Neural cell (in vitro differentiated cells): ENCODE data around the gene TAC1. TPM values are rescaled to one million over a fixed set of nuclear protein-coding genes. Genes with fewer than 3 reads are reported as not detected.

Experiments used
- H2AFZ ChIP-seq: fragments of 200-600, 300-800 bp; sonication (generic), shearing (Covaris generic); 2 replicates; pipeline ENCODE4 v1.6.0; 2014; ENCODE audit warnings: low read depth, mild to moderate bottlenecking, antibody characterized with exemption, low read length, moderate library complexity
- H3F3A ChIP-seq: fragments of 200-600 bp; shearing (Covaris generic); 2 replicates; pipeline ENCODE4 v1.6.1; 2016; ENCODE audit warnings: mild to moderate bottlenecking, moderate library complexity, mixed read lengths, antibody characterized with exemption, low read length; ENCODE audit not compliant: insufficient read depth, poor library complexity, severe bottlenecking
- H3K27ac ChIP-seq: fragments of 200-600, 300-800 bp; sonication (generic), shearing (Covaris generic); 2 replicates; pipeline ENCODE4 v1.5.1; 2014; ENCODE audit warnings: mild to moderate bottlenecking, low read length, moderate library complexity
- H3K27me3 ChIP-seq: fragments of 300-800, 200-600 bp; sonication (generic), shearing (Covaris generic); 2 replicates; pipeline ENCODE4 v1.6.0; 2014; ENCODE audit warnings: mild to moderate bottlenecking, low read depth, low read length, moderate library complexity; ENCODE audit not compliant: insufficient read depth
- H3K36me3 ChIP-seq: fragments of 300-800, 200-600 bp; sonication (generic), shearing (Covaris generic); 2 replicates; pipeline ENCODE4 v1.5.1; 2014; ENCODE audit warnings: mild to moderate bottlenecking, antibody characterized with exemption, low read length, moderate library complexity; ENCODE audit not compliant: insufficient read depth
- H3K4me2 ChIP-seq: fragments of 300-800, 200-600 bp; sonication (generic), shearing (Covaris generic); 2 replicates; pipeline ENCODE4 v1.6.0; 2014; ENCODE audit warnings: mild to moderate bottlenecking, low read length
- H3K4me3 ChIP-seq: fragments of 300-800, 200-600 bp; sonication (generic), shearing (Covaris generic); 2 replicates; pipeline ENCODE4 v1.5.1; 2014; ENCODE audit warnings: mild to moderate bottlenecking, low read length, moderate library complexity
- H3K79me2 ChIP-seq: fragments of 200-600 bp; shearing (Covaris generic); replicated peaks from 2 replicates; pipeline ENCODE4 v1.6.0; 2014; ENCODE audit warnings: mild to moderate bottlenecking, low read length, moderate library complexity; ENCODE audit not compliant: insufficient read depth
- H3K9ac ChIP-seq: fragments of 300-800, 200-600 bp; sonication (generic), shearing (Covaris generic); 2 replicates; pipeline ENCODE4 v1.6.1; 2016; ENCODE audit warnings: mild to moderate bottlenecking, low read length, mixed read lengths
- H3K9me2 ChIP-seq: fragments of 200-600 bp; shearing (Covaris generic); 2 replicates; pipeline ENCODE4 v1.6.1; 2016; ENCODE audit warnings: mild to moderate bottlenecking, low read length, mixed read lengths; ENCODE audit not compliant: insufficient read depth
- H3K9me3 ChIP-seq: fragments of 200-600, 300-800 bp; sonication (generic), shearing (Covaris generic); 2 replicates; pipeline ENCODE4 v1.6.1; 2016; ENCODE audit warnings: mild to moderate bottlenecking, mixed run types, low read length, moderate library complexity, mixed read lengths
- H4K20me1 ChIP-seq: fragments of 200-600 bp; shearing (Covaris generic); 2 replicates; pipeline ENCODE4 v1.6.1; 2016; ENCODE audit warnings: mild to moderate bottlenecking, mixed run types; ENCODE audit not compliant: insufficient read depth
- CTCF ChIP-seq: fragments of 450-650 bp; IDR thresholded peaks from 2 replicates; pipeline ENCODE4 v1.5.1; 2014; ENCODE audit warnings: antibody characterized with exemption, mild to moderate bottlenecking, moderate library complexity; ENCODE audit not compliant: poor library complexity, severe bottlenecking
- EP300 ChIP-seq: fragments of 450-650 bp; conservative IDR thresholded peaks from 2 replicates; pipeline ENCODE4 v1.6.1; 2014; ENCODE audit warnings: antibody characterized with exemption, mild to moderate bottlenecking, moderate library complexity; ENCODE audit not compliant: poor library complexity, severe bottlenecking
- EZH2 ChIP-seq: fragments of 200-600, 300-800 bp; shearing (Covaris generic), sonication (generic); IDR thresholded peaks from 2 replicates; pipeline ENCODE4 v1.6.1; 2014; ENCODE audit warnings: antibody characterized with exemption, low read length, borderline replicate concordance, mild to moderate bottlenecking; ENCODE audit not compliant: insufficient read depth, poor library complexity, severe bottlenecking
- MXI1 ChIP-seq: fragments of 450-650 bp; conservative IDR thresholded peaks from 2 replicates; pipeline ENCODE4 v1.6.1; 2014; ENCODE audit warnings: antibody characterized with exemption, mild to moderate bottlenecking; ENCODE audit not compliant: poor library complexity, severe bottlenecking
- POLR2AphosphoS5 ChIP-seq: IDR thresholded peaks from 2 replicates; pipeline ENCODE4 v1.6.1; 2012
- RAD21 ChIP-seq: fragments of 450-650 bp; conservative IDR thresholded peaks from 2 replicates; pipeline ENCODE4 v1.6.1; 2014; ENCODE audit warnings: antibody characterized with exemption, mild to moderate bottlenecking, moderate library complexity
- REST ChIP-seq: IDR thresholded peaks from 2 replicates; pipeline ENCODE4 v1.6.1; 2012; ENCODE audit warnings: borderline replicate concordance
- SMC3 ChIP-seq: fragments of 450-650 bp; conservative IDR thresholded peaks from 2 replicates; pipeline ENCODE4 v1.6.1; 2014; ENCODE audit warnings: antibody characterized with exemption, mild to moderate bottlenecking, moderate library complexity; ENCODE audit not compliant: poor library complexity
- TAF1 ChIP-seq: IDR thresholded peaks from 2 replicates; pipeline ENCODE4 v1.6.1; 2012; ENCODE audit warnings: low read depth
- polyA plus RNA-seq: library from polyadenylated mRNA; depleted of rRNA; stranded (reverse); fragments of >200 nt; gene quantifications from 2 replicates; pipeline ENCODE4 v1.2.3, GENCODE V29; 2014

The TAC1 gene
- polyA plus RNA-seq, 1 donor from 2014 or later, result 4,629 TPM

GRCh38 chr7:97770850-97771249 is 39.0 kb downstream of the TAC1 start:
- Histone ChIP-seq H3F3A (no peaks in the 10 kb centered on the region), H3K4me3 (no peak overlapping the region), H4K20me1 (no peaks in the 10 kb centered on the region), H3K4me2 (no peak overlapping the region), H3K36me3 (no peaks in the 10 kb centered on the region), H3K9me3 (no peaks in the 10 kb centered on the region), H3K9ac (no peak overlapping the region), H3K79me2 (no peaks in the 10 kb centered on the region), H2AFZ (no peak overlapping the region), H3K9me2 (no peaks in the 10 kb centered on the region), H3K27me3 (no peaks in the 10 kb centered on the region), H3K27ac (no peak overlapping the region)
- TF ChIP-seq TAF1, result no peak
- no peak for TF ChIP-seq CTCF
- no peak for TF ChIP-seq RAD21
- no peak for TF ChIP-seq EP300
- TF ChIP-seq EZH2, result no peak
- no peak for TF ChIP-seq SMC3
- TF ChIP-seq MXI1, result no peak
- TF ChIP-seq POLR2AphosphoS5, result no peak
- no peak for TF ChIP-seq REST

- Histone ChIP-seq H3K9me3 (no peaks in the 10 kb centered on the region), H3K79me2 (no peaks in the 10 kb centered on the region), H3K4me3 (no peak overlapping the region), H3K27ac (no peak overlapping the region), H4K20me1 (no peaks in the 10 kb centered on the region), H3K4me2 (no peak overlapping the region), H3K9ac (no peak overlapping the region), H3F3A (no peaks in the 10 kb centered on the region), H2AFZ (no peak overlapping the region), H3K36me3 (no peaks in the 10 kb centered on the region), H3K27me3 (no peaks in the 10 kb centered on the region), H3K9me2 (no peaks in the 10 kb centered on the region)
- TF ChIP-seq SMC3, result no peak
- no peak for TF ChIP-seq POLR2AphosphoS5
- no peak for TF ChIP-seq EP300
- TF ChIP-seq EZH2, result no peak
- TF ChIP-seq CTCF, result no peak
- no peak for TF ChIP-seq MXI1
- TF ChIP-seq TAF1, result no peak
- TF ChIP-seq REST, result no peak
- TF ChIP-seq RAD21, result no peak
Measured at GRCh38 chr7:97771576-97771975, 39.7 kb downstream of the TAC1 start.
